Ishikawa (cell line): ENCODE results near the gene SF3B3.
A peak's percentile ranks its signal among the peaks of the same experiment; 100 is the strongest.

Experiments used
- CEBPB ChIP-seq: IDR thresholded peaks from 2 replicates; pipeline ENCODE4 v1.6.1; 2012
- CREB1 ChIP-seq: IDR thresholded peaks from 2 replicates; pipeline ENCODE4 v1.6.1; 2012; ENCODE audit warnings: low read depth
- EGR1 ChIP-seq: IDR thresholded peaks from 2 replicates; pipeline ENCODE4 v1.6.1; 2012
- EP300 ChIP-seq: IDR thresholded peaks from 2 replicates; pipeline ENCODE4 v1.6.1; 2012; ENCODE audit warnings: borderline replicate concordance
- FOXM1 ChIP-seq: IDR thresholded peaks from 2 replicates; pipeline ENCODE4 v1.6.1; 2012; ENCODE audit warnings: low read depth, borderline replicate concordance
- MAX ChIP-seq: IDR thresholded peaks from 2 replicates; pipeline ENCODE4 v1.6.1; 2012
- NFIC ChIP-seq: IDR thresholded peaks from 2 replicates; pipeline ENCODE4 v1.6.1; 2012
- RAD21 ChIP-seq: IDR thresholded peaks from 2 replicates; pipeline ENCODE4 v1.6.1; 2012; ENCODE audit warnings: low read depth
- REST ChIP-seq: IDR thresholded peaks from 2 replicates; pipeline ENCODE4 v1.6.1; 2012; ENCODE audit warnings: low read depth, mild to moderate bottlenecking
- TAF1 ChIP-seq: IDR thresholded peaks from 2 replicates; pipeline ENCODE4 v1.6.1; 2012; ENCODE audit warnings: low read depth, mild to moderate bottlenecking
- TCF12 ChIP-seq: IDR thresholded peaks from 2 replicates; pipeline ENCODE4 v1.6.1; 2012; ENCODE audit warnings: low read depth
- TEAD4 ChIP-seq: IDR thresholded peaks from 2 replicates; pipeline ENCODE4 v1.6.1; 2012
- USF1 ChIP-seq: IDR thresholded peaks from 2 replicates; pipeline ENCODE4 v1.6.1; 2012
- YY1 ChIP-seq: IDR thresholded peaks from 2 replicates; pipeline ENCODE4 v1.6.1; 2012; ENCODE audit warnings: low read depth
- ZBTB7A ChIP-seq: IDR thresholded peaks from 2 replicates; pipeline ENCODE4 v1.6.1; 2012; ENCODE audit warnings: low read depth

SF3B3 gene

GRCh38 chr16:70529051-70529777 is 5.6 kb downstream of the SF3B3 start:
- TF ChIP-seq NFIC (no peak), FOXM1 (no peak), TEAD4 (no peak), USF1 (no peak), YY1 (no peak), TCF12 (no peak), RAD21 (no peak), TAF1 (no peak), EP300 (no peak), CEBPB (no peak), REST (no peak), ZBTB7A (no peak), CREB1 (no peak), MAX (no peak), EGR1 (no peak)

DNA sequence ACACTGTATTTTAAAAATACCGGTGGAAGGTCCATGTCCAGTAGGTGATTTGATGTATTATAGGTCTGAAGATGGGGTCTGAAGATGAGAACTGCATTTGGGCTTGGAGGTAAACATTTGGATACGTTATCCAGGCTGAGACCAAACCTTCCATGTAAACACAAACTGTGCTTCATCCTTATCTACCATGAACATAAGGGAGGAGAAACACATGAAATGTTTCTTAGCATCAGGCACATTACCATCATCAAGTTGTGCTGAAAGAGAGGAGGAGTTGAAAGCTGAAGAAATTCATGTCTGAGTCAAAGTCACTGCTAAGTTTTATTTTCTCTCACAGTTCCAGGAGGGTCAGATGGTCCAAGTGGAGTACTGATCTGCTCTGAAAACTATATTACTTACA is 11.4 kb downstream of the SF3B3 start:
- TF ChIP-seq REST = no peak

- no peak for TF ChIP-seq CREB1
- TF ChIP-seq FOXM1 = no peak
- no peak for TF ChIP-seq YY1
- TF ChIP-seq RAD21 = no peak
- no peak for TF ChIP-seq EGR1
- no peak for TF ChIP-seq EP300
- TF ChIP-seq REST = no peak
- TF ChIP-seq CEBPB = no peak
- TF ChIP-seq TCF12 = no peak
- no peak for TF ChIP-seq TAF1
- no peak for TF ChIP-seq ZBTB7A
- TF ChIP-seq NFIC = no peak
Observed at GRCh38 chr16:70540994-70541393, 17.4 kb downstream of the SF3B3 start.

- TF ChIP-seq RAD21 (no peak), CREB1 (no peak)
Observed at GRCh38 chr16:70544548-70544947, 20.9 kb downstream of the SF3B3 start.

DNA sequence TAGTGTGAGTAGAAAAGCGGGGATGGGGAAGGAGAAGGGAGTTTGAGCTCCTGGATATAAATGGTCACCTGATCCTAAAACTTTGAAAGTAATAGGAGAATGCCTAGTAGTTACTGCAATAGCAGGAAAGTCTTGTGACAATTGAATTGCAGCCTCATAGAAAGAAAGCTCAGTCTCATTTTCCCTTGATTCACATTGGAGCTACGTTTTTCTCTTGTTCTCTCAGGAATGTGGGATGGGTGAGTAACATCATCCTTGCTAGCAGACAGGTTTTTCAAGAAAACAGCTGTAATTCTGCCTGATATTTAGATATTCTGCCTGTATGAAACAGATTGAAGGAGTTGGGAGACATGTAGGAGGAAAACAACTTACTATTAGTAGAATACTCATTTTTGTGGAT is 25.3 kb downstream of the SF3B3 start:
- TF ChIP-seq TCF12 (no peak), CREB1 (no peak), FOXM1 (0 out of 2 replicates have a peak, but pooled peaks have one; percentile 8)

- no peak for TF ChIP-seq CEBPB
- no peak for TF ChIP-seq EP300
- no peak for TF ChIP-seq YY1
- TF ChIP-seq NFIC = no peak
- TF ChIP-seq REST = no peak
Observed at GRCh38 chr16:70550082-70550481, 26.5 kb downstream of the SF3B3 start.
